HG02623 (cell line): Measurements from ENCODE around the gene SIRT7.

ENCODE experiments used
- ATAC-seq: cut with Tn5 transposase; IDR thresholded peaks from one replicate; pipeline ENCODE4 v1.9.1; 2021; ENCODE audit warnings: moderate library complexity; ENCODE audit not compliant: unreplicated experiment

Gene SIRT7

GRCh38 chr17:81907219-81908145 lies 10.5 kb downstream of the SIRT7 start:
- ATAC-seq: no peak

- no peak for ATAC-seq
Observed at GRCh38 chr17:81906476-81907218, 11.3 kb downstream of the SIRT7 start.

GRCh38 chr17:81905993-81906392 lies 12.0 kb downstream of the SIRT7 start:
- ATAC-seq: no peak

- ATAC-seq: no peak
Observed at GRCh38 chr17:81905424-81905875, 12.5 kb downstream of the SIRT7 start.

GRCh38 chr17:81904600-81905423 lies 13.2 kb downstream of the SIRT7 start:
- no peak for ATAC-seq

GRCh38 chr17:81903896-81904599 lies 13.9 kb downstream of the SIRT7 start:
- ATAC-seq: no peak

GRCh38 chr17:81903415-81903831 lies 14.6 kb downstream of the SIRT7 start:
- ATAC-seq: no peak

GRCh38 chr17:81902653-81903414 lies 15.1 kb downstream of the SIRT7 start:
- ATAC-seq: no peak

GRCh38 chr17:81902023-81902652 lies 15.8 kb downstream of the SIRT7 start, which contains the start of gene NPB:
NPB (plus strand) TSS chr17:81902238; CDS start chr17:81902278, 40 bp downstream.
- no peak for ATAC-seq

- no peak for ATAC-seq
Observed at GRCh38 chr17:81901167-81902022, 16.6 kb downstream of the SIRT7 start.

GRCh38 chr17:81900181-81900820 lies 17.7 kb downstream of the SIRT7 start:
- ATAC-seq: no peak

- no peak for ATAC-seq
Observed at GRCh38 chr17:81899514-81900166, 18.3 kb downstream of the SIRT7 start.

- ATAC-seq: no peak
Observed at GRCh38 chr17:81898885-81899284, 19.1 kb downstream of the SIRT7 start.

GRCh38 chr17:81898029-81898866 lies 19.7 kb downstream of the SIRT7 start:
- no peak for ATAC-seq

- no peak for ATAC-seq
Observed at GRCh38 chr17:81895400-81895799, 22.6 kb downstream of the SIRT7 start.

- ATAC-seq: peak; percentile 15
Observed at GRCh38 chr17:81891303-81891552, 26.7 kb downstream of the SIRT7 start.
